ENCODE data around the gene LRRC27.
A peak's percentile ranks its signal among the peaks of the same experiment; 100 is the strongest.

Gene LRRC27

GRCh38 chr10:132331601-132332432, at the start of gene LRRC27:
TSS of gene LRRC27 (plus strand) at chr10:132332193. CDS start at chr10:132333525, 1,332 bp downstream.
- Histone ChIP-seq H3K4me1 (ENCODE audit: control insufficient read depth, insufficient read depth, low read length) (peaks cover 4% of the 10 kb centered on the region), H3K27me3 (ENCODE audit: control insufficient read depth, insufficient read depth, low read length) (no peaks in the 10 kb centered on the region), H3K4me3 (ENCODE audit: low read length) (peak within 1 kb of the TSS; percentile 97), H3K36me3 (ENCODE audit: control insufficient read depth, insufficient read depth, low read length) (no peaks in the 10 kb centered on the region), H3K9ac (ENCODE audit: low read length) (peak within 1 kb of the TSS; percentile 74), H3K27ac (ENCODE audit: low read depth, low read length) (peak within 1 kb of the TSS; percentile 56)

- Histone ChIP-seq H3K4me3 (ENCODE audit: low read length) (no peak overlapping the region), H3K9ac (ENCODE audit: low read length) (no peak overlapping the region), H3K4me1 (ENCODE audit: control insufficient read depth, insufficient read depth, low read length) (no peaks in the 10 kb centered on the region), H3K27ac (ENCODE audit: low read depth, low read length) (no peak overlapping the region), H3K27me3 (ENCODE audit: control insufficient read depth, insufficient read depth, low read length) (peaks cover 9% of the 10 kb centered on the region), H3K36me3 (ENCODE audit: control insufficient read depth, insufficient read depth, low read length) (no peaks in the 10 kb centered on the region)
These were observed 49.1 kb upstream of the LRRC27 start for GRCh38 chr10:132282667-132283603.

DNA sequence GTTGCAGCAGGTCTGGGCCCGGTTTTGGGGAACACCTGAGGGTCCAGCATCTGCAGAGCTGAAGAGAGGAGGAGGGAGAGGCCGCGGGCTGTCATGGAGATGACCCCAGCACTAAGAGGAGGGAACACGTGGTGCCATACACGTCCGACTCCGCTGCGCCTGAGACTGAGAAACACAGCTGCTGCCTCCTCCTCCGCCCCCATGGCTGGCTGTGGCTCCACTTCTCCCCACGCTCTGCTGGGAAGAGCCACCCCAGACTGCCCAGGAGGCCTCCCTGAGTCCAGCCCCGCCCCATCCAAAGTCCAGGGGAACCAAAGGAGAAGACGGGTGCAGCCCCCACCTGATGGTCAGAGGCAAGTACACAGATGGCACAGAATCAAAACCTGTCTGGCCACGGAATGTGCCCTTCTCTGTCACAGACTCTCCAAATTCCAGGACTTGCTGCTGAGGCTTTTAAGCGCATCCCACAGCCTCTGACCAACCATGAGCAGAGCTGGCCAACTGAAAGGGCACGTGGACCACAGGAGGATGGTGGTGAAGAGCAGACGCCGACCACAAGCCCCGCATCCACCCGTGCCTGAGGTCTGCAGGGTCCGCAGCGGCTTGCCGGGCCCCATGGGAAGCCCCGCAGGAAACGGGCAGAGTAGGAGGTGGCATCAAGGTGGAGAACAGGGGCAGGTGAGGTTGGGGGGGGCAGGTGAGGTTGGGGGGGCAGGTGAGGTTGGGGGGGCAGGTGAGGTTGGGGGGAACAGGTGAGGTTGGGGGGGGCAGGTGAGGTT, 48.2 kb upstream of the LRRC27 start:
- no peaks in the 10 kb centered on the region for H3K36me3 ChIP-seq (ENCODE audit: control insufficient read depth, insufficient read depth, low read length)
- no peaks in the 10 kb centered on the region for H3K4me1 ChIP-seq (ENCODE audit: control insufficient read depth, insufficient read depth, low read length)
- peaks cover 9% of the 10 kb centered on the region for H3K27me3 ChIP-seq (ENCODE audit: control insufficient read depth, insufficient read depth, low read length)
- H3K9ac ChIP-seq (ENCODE audit: low read length), result no peak overlapping the region
- H3K4me3 ChIP-seq (ENCODE audit: low read length), result no peak overlapping the region
- H3K27ac ChIP-seq (ENCODE audit: low read depth, low read length), result no peak overlapping the region

GRCh38 chr10:132289439-132289838, 42.6 kb upstream of the LRRC27 start:
- peaks cover 8% of the 10 kb centered on the region for H3K4me1 ChIP-seq (ENCODE audit: control insufficient read depth, insufficient read depth, low read length)
- no peak overlapping the region for H3K27ac ChIP-seq (ENCODE audit: low read depth, low read length)
- H3K4me3 ChIP-seq (ENCODE audit: low read length), result no peak overlapping the region
- H3K36me3 ChIP-seq (ENCODE audit: control insufficient read depth, insufficient read depth, low read length), result no peaks in the 10 kb centered on the region
- H3K9ac ChIP-seq (ENCODE audit: low read length), result no peak overlapping the region
- no peaks in the 10 kb centered on the region for H3K27me3 ChIP-seq (ENCODE audit: control insufficient read depth, insufficient read depth, low read length)

- Histone ChIP-seq H3K27me3 (ENCODE audit: control insufficient read depth, insufficient read depth, low read length) (no peaks in the 10 kb centered on the region), H3K27ac (ENCODE audit: low read depth, low read length) (no peak overlapping the region), H3K36me3 (ENCODE audit: control insufficient read depth, insufficient read depth, low read length) (no peaks in the 10 kb centered on the region), H3K4me3 (ENCODE audit: low read length) (no peak overlapping the region), H3K9ac (ENCODE audit: low read length) (no peak overlapping the region), H3K4me1 (ENCODE audit: control insufficient read depth, insufficient read depth, low read length) (peaks cover 8% of the 10 kb centered on the region)
These were observed 41.4 kb upstream of the LRRC27 start for GRCh38 chr10:132290631-132291030.

GRCh38 chr10:132291826-132292225, 40.2 kb upstream of the LRRC27 start:
- H3K4me3 ChIP-seq (ENCODE audit: low read length), result no peak overlapping the region
- H3K36me3 ChIP-seq (ENCODE audit: control insufficient read depth, insufficient read depth, low read length), result no peaks in the 10 kb centered on the region
- H3K27me3 ChIP-seq (ENCODE audit: control insufficient read depth, insufficient read depth, low read length), result no peaks in the 10 kb centered on the region
- no peak overlapping the region for H3K9ac ChIP-seq (ENCODE audit: low read length)
- H3K4me1 ChIP-seq (ENCODE audit: control insufficient read depth, insufficient read depth, low read length), result peaks cover 8% of the 10 kb centered on the region
- no peak overlapping the region for H3K27ac ChIP-seq (ENCODE audit: low read depth, low read length)

DNA sequence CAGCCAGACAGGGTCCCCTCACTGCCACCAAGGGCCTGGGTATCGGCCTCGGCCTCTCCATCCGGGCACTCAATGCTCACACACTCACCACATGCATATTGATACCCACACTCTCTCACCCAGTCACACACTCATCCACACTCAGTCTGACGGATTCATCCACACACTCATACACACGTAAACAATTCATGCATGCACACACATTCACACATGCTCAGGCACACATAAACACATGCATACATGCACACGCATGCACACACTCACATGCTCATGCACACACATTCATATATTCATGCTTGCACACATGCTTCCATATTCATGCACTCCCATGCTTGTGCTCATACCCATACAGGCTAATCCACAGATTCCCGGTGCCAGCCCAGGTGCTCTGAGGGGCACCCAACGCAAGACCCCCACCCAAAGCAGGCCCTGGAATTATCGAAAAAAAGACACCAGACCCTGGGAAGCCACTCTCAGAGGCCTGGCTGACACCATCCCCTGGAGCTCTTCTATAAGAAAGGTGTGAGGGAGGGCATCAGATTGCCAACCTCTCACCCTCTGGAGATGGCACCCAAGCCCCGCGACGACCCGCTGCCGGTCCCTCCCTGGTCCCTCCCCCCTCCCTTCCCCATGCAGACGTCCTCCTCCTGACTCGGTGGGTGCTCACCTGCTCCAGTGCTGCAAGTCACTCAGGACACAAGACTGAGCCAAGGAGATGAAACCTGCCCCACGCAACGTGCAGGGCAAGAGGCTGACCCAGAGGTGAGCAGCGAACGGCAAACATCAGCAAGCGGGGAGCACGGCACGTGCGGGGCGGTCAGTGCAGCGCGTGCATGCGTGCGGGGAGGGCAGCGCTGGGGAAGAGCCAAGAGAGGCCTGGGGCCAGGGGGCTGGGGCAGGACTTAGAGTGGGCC, 39.4 kb upstream of the LRRC27 start:
- H3K4me3 ChIP-seq (ENCODE audit: low read length), result no peak overlapping the region

DNA sequence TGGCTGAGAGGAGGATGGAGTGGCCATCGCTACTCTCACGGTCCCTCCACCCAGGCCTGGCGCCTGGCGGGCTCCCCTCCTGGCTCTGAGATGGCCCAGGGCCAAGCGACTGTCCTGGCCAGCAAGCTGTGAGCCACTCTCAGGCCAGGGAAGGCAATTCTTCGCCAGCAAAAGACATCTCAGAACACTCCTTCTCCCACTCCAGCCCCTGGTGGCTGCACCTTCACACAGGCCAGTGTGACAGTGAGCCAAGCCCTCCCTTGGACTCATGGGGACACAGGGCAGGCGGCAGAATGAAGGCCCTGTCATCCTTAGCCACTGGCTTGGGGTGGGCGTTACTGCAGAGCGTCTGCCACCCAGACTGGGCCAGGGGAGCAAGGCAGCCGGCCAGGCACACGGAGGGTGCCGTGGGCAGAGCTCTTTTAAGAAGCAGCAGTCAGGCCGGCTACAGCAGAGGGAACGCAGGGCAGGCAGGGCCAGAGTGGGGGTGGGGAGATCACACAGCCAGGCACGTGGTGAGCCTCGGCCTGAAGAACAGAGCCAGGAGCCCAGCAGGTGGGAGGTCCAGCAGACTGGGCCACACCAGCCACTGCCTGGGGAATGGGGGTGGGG, 38.7 kb upstream of the LRRC27 start:
- peaks cover 8% of the 10 kb centered on the region for H3K4me1 ChIP-seq (ENCODE audit: control insufficient read depth, insufficient read depth, low read length)
- H3K27me3 ChIP-seq (ENCODE audit: control insufficient read depth, insufficient read depth, low read length), result no peaks in the 10 kb centered on the region
- H3K9ac ChIP-seq (ENCODE audit: low read length), result no peak overlapping the region
- H3K36me3 ChIP-seq (ENCODE audit: control insufficient read depth, insufficient read depth, low read length), result no peaks in the 10 kb centered on the region
- no peak overlapping the region for H3K4me3 ChIP-seq (ENCODE audit: low read length)
- peak overlapping the region; percentile 78 for H3K27ac ChIP-seq (ENCODE audit: low read depth, low read length)

More for the DNA sequence above, 39.4 kb upstream of the LRRC27 start:
- Histone ChIP-seq H3K9ac (ENCODE audit: low read length) (no peak overlapping the region), H3K4me1 (ENCODE audit: control insufficient read depth, insufficient read depth, low read length) (peaks cover 8% of the 10 kb centered on the region), H3K27me3 (ENCODE audit: control insufficient read depth, insufficient read depth, low read length) (no peaks in the 10 kb centered on the region), H3K27ac (ENCODE audit: low read depth, low read length) (peak overlapping the region; percentile 78), H3K36me3 (ENCODE audit: control insufficient read depth, insufficient read depth, low read length) (no peaks in the 10 kb centered on the region)

GRCh38 chr10:132293813-132294520, 38.0 kb upstream of the LRRC27 start:
- no peaks in the 10 kb centered on the region for H3K27me3 ChIP-seq (ENCODE audit: control insufficient read depth, insufficient read depth, low read length)
- H3K36me3 ChIP-seq (ENCODE audit: control insufficient read depth, insufficient read depth, low read length), result no peaks in the 10 kb centered on the region
- peaks cover 8% of the 10 kb centered on the region for H3K4me1 ChIP-seq (ENCODE audit: control insufficient read depth, insufficient read depth, low read length)
- H3K27ac ChIP-seq (ENCODE audit: low read depth, low read length), result peak overlapping the region; percentile 78
- H3K4me3 ChIP-seq (ENCODE audit: low read length), result no peak overlapping the region
- H3K9ac ChIP-seq (ENCODE audit: low read length), result no peak overlapping the region

DNA sequence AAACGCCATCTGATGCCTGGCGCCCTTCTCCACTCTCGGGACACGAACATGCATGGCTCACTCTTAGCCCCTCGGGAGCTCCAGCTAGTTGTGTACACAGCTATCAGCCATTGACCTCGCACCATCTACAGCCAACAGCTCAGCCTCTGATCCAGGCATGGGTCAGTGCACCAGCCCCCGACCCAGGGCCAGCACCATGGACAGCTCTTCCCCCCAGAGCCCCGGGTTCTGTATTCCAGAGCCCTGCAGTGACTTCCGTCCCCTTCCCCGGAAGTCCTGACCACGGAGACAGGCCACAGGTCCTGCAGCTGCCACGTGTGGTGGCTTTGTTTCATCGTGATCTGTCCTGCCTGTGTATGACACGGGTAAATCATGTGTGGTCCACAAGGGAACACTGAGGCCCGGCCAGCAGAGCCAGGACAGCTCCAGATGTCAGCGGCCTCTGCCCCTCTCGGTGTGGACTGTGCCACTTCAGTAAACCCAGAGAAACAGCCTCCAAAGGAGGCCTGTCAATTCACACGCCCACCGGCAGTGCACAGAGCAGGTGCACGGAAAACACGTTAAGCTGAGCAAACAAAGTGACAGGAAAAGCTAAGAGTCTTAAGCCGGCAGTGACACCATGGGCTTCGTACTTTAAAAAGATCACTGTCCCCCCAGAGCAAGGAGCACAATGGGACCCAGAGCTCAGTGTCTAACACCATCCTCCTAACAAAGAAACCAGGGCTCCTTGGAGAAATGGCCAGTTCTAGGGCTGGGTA, 37.3 kb upstream of the LRRC27 start:
- no peak overlapping the region for H3K9ac ChIP-seq (ENCODE audit: low read length)
- H3K27ac ChIP-seq (ENCODE audit: low read depth, low read length), result no peak overlapping the region
- no peaks in the 10 kb centered on the region for H3K27me3 ChIP-seq (ENCODE audit: control insufficient read depth, insufficient read depth, low read length)
- H3K4me3 ChIP-seq (ENCODE audit: low read length), result no peak overlapping the region
- H3K4me1 ChIP-seq (ENCODE audit: control insufficient read depth, insufficient read depth, low read length), result peaks cover 8% of the 10 kb centered on the region
- H3K36me3 ChIP-seq (ENCODE audit: control insufficient read depth, insufficient read depth, low read length), result no peaks in the 10 kb centered on the region
